ENCODE measurements around the gene NCMAP.

DNA sequence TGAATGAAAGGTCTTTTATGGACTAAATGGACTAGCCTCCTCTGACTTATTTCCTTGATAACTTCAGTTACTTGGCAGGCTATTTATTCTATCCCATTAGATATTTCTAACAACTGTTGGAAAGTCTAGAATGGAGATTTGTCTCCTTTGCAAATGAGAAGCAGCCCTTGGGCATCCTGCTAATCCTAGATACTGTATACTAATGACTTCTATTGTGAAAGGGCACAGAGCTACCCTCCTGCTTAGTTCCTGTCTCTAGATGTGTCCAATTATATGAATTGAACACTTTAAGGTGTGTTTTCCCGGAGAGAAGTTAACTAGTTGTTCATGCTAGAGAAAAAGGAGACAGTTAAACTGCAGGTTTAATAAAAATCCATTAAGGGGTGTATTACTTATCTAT is 10.2 kb upstream of the NCMAP start:
- TF ChIP-seq, protein P1, sequence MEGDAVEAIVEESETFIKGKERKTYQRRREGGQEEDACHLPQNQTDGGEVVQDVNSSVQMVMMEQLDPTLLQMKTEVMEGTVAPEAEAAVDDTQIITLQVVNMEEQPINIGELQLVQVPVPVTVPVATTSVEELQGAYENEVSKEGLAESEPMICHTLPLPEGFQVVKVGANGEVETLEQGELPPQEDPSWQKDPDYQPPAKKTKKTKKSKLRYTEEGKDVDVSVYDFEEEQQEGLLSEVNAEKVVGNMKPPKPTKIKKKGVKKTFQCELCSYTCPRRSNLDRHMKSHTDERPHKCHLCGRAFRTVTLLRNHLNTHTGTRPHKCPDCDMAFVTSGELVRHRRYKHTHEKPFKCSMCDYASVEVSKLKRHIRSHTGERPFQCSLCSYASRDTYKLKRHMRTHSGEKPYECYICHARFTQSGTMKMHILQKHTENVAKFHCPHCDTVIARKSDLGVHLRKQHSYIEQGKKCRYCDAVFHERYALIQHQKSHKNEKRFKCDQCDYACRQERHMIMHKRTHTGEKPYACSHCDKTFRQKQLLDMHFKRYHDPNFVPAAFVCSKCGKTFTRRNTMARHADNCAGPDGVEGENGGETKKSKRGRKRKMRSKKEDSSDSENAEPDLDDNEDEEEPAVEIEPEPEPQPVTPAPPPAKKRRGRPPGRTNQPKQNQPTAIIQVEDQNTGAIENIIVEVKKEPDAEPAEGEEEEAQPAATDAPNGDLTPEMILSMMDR (IDR thresholded peaks at IDR 0.05; ENCODE audit: low read depth, low read length, poor library complexity, severe bottlenecking), result no peak
- no peak for TF ChIP-seq EZH2phosphoT487 (IDR thresholded peaks at IDR 0.05; ENCODE audit: borderline replicate concordance, low read length)
